CD4-positive, alpha-beta T cell (primary cell): Measurements from ENCODE around the gene PROSER2. TPM values are rescaled to one million over a fixed set of nuclear protein-coding genes. Genes with fewer than 3 reads are reported as not detected.
"Not testable (repeated sequence)": the region's sequence is repeated elsewhere in the genome, so short reads cannot be mapped to it uniquely, and the experiment has no call there.

Experiments
- ATAC-seq: fragments of 200-7000 bp; cut with Tn5 transposase; one replicate; pipeline ENCODE4 v1.10.0; 2022; ENCODE audit warnings: mild to moderate bottlenecking; ENCODE audit not compliant: poor library complexity
- CTCF ChIA-PET: fragments of 350-600 bp; sonication (Branson Sonifier 250); formaldehyde crosslinking; loops from one replicate; lab custom pipeline; 2021; ENCODE audit warnings: antibody characterized with exemption, inconsistent platforms; lab: Charles Lee
- POLR2A ChIA-PET: fragments of 350-600 bp; sonication (Branson Sonifier 250); formaldehyde crosslinking; loops from one replicate; lab custom pipeline; 2021; ENCODE audit warnings: antibody characterized with exemption, inconsistent platforms; lab: Charles Lee
- DNase-seq, 14 experiments: peaks; one replicate each; pipeline ENCODE4 v3.0.0-alpha.2; 2013 to 2020; ENCODE audit warnings: mixed read lengths in 2 of 14
- H3K27ac ChIP-seq, 2 donors: one replicate each; pipeline versions ENCODE4 v1.5.1 to v1.7.0; 2013; ENCODE audit warnings: low read length in 2 of 2, low read depth in 1 of 2, mild to moderate bottlenecking in 1 of 2
- H3K27me3 ChIP-seq, 2 experiments: 1 replicate in 1 of 2; 2 replicates in 1 of 2; pipeline versions ENCODE4 v1.6.1 to v1.7.0; 2013; ENCODE audit warnings: low read length in 2 of 2, control low read depth in 1 of 2, mild to moderate bottlenecking in 1 of 2, moderate library complexity in 1 of 2; ENCODE audit not compliant: insufficient read depth in 2 of 2, control insufficient read depth in 1 of 2
- H3K36me3 ChIP-seq: one replicate; pipeline ENCODE4 v1.6.1; 2013; ENCODE audit warnings: low read length, control low read depth; ENCODE audit not compliant: insufficient read depth
- H3K4me1 ChIP-seq: one replicate; pipeline ENCODE4 v1.6.1; 2013; ENCODE audit warnings: low read length, control low read depth; ENCODE audit not compliant: insufficient read depth
- H3K4me3 ChIP-seq: one replicate; pipeline ENCODE4 v1.5.1; 2013; ENCODE audit warnings: mild to moderate bottlenecking, low read length, moderate library complexity
- H3K9me3 ChIP-seq, 2 experiments: 1 replicate in 1 of 2; 2 replicates in 1 of 2; pipeline versions ENCODE4 v1.6.1 to v1.7.0; 2013; ENCODE audit warnings: low read length in 2 of 2, mild to moderate bottlenecking in 2 of 2, control low read depth in 1 of 2, moderate library complexity in 1 of 2; ENCODE audit not compliant: control insufficient read depth in 1 of 2, insufficient read depth in 1 of 2
- H3K27ac Mint-ChIP-seq: one replicate; pipeline ENCODE4 v1.8.0; 2020; ENCODE audit warnings: mixed read lengths
- H3K27me3 Mint-ChIP-seq: one replicate; pipeline ENCODE4 v1.8.0; 2021; ENCODE audit warnings: mixed read lengths
- H3K36me3 Mint-ChIP-seq: one replicate; pipeline ENCODE4 v1.8.0; 2021; ENCODE audit warnings: low read depth, mixed read lengths
- H3K4me1 Mint-ChIP-seq: one replicate; pipeline ENCODE4 v1.8.0; 2021; ENCODE audit warnings: low read depth, mixed read lengths
- H3K4me3 Mint-ChIP-seq: one replicate; pipeline ENCODE4 v1.8.0; 2020; ENCODE audit warnings: mild to moderate bottlenecking, mixed read lengths
- H3K9me3 Mint-ChIP-seq: one replicate; pipeline ENCODE4 v1.8.0; 2020; ENCODE audit warnings: mixed read lengths
- CTCF ChIP-seq: fragments of 200-600 bp; IDR thresholded peaks from one replicate; pipeline ENCODE4 v1.8.0; 2022; ENCODE audit warnings: antibody characterized with exemption, mild to moderate bottlenecking
- intact Hi-C, 2 experiments: fragments of 100-400 bp; cut with DNase I in 1 of 2; cut with micrococcal nuclease in 1 of 2; formaldehyde crosslinking; loops; one replicate each; pipeline versions ENCODE4 v1.15.1 to v1.9.0; 2023 to 2025; cut with DNase I, micrococcal nuclease
- total RNA-seq, 174 experiments: library from RNA in 2 of 174; stranded (reverse) in 2 of 174; gene quantifications; one replicate each; pipeline ENCODE4 v1.2.3 and lab custom pipeline; 2021 to 2026

The PROSER2 gene
- total RNA-seq, 2 experiments from 2014 or later = 1.1 TPM

DNA sequence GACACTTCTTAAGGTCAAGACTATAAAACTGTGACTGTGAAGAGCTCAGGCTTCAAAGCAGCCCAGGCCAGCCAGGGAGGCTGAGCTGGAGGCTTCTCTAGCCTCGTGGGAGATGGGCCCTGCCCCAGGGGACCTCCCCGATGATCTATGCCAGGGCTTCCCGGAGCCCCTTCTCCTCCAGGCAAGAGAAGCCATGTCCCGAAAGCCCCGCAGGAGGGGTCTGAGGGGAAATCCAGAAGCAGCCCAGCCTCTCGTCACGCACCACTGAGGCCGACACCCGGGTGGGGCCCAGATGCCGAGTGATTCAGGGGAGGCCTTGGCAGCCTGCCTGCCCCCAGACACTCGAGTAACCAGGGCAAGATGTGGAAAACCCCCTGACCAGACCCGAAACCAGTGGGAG is 63.7 kb downstream of the PROSER2 start:
- Histone ChIP-seq H3K27ac (no peak overlapping the region), H3K9me3 (no peaks in the 10 kb centered on the region), H3K4me3 (no peak overlapping the region), H3K4me1 (peaks cover 14% of the 10 kb centered on the region), H3K36me3 (no peaks in the 10 kb centered on the region), H3K27me3 (no peaks in the 10 kb centered on the region)
- ChIA-PET POLR2A (no interaction called here), CTCF (no interaction called here)
- no peak overlapping the region for H3K4me3 Mint-ChIP-seq
- DNase-seq (no peak), ATAC-seq (no peak)
- H3K27me3 Mint-ChIP-seq = no peaks in the 10 kb centered on the region
- H3K4me1 Mint-ChIP-seq = no peaks in the 10 kb centered on the region
- H3K9me3 Mint-ChIP-seq = no peaks in the 10 kb centered on the region
- no peak overlapping the region for H3K27ac Mint-ChIP-seq
- no peak for TF ChIP-seq CTCF
- H3K36me3 Mint-ChIP-seq = no peaks in the 10 kb centered on the region
- intact Hi-C loops = no loop called here

GRCh38 chr10:11887381-11888227 is 64.4 kb downstream of the PROSER2 start:
- Histone ChIP-seq H3K4me3 (no peak overlapping the region), H3K27me3 (no peaks in the 10 kb centered on the region), H3K27ac (no peak overlapping the region), H3K36me3 (no peaks in the 10 kb centered on the region), H3K4me1 (peaks cover 9% of the 10 kb centered on the region), H3K9me3 (no peaks in the 10 kb centered on the region)
- ChIA-PET CTCF (no interaction called here), POLR2A (no interaction called here)
- intact Hi-C loops = no loop called here
- ATAC-seq (no peak), DNase-seq (no peak)
- no peak for TF ChIP-seq CTCF
- H3K27me3 Mint-ChIP-seq = no peaks in the 10 kb centered on the region
- H3K36me3 Mint-ChIP-seq = no peaks in the 10 kb centered on the region
- H3K9me3 Mint-ChIP-seq = no peaks in the 10 kb centered on the region
- no peak overlapping the region for H3K4me3 Mint-ChIP-seq
- no peak overlapping the region for H3K27ac Mint-ChIP-seq
- no peaks in the 10 kb centered on the region for H3K4me1 Mint-ChIP-seq

DNA sequence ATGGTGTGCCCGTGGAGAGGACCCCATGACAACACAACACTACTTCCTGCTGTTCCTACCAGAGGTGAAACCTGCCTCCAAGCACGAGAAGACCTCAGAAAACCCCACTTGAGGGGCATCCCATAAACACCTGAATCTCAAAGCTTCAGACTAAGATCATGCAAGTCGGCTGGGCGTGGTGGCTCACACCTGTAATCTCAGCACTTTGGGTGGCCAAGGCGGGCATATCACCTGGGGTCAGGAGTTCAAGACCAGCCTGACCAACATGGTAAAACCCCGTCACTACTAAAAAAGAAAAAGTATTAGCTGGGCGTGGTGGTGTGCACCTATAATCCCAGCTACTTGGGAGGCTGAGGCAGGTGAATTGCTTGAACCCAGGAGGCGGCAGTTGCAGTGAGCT is 66.1 kb downstream of the PROSER2 start:
- H3K27me3 ChIP-seq, DNase-seq, H3K9me3 ChIP-seq, H3K4me1 Mint-ChIP-seq, H3K27ac ChIP-seq, H3K36me3 Mint-ChIP-seq, H3K4me3 ChIP-seq, H3K4me1 ChIP-seq, POLR2A ChIA-PET, ATAC-seq, intact Hi-C loops, H3K27ac Mint-ChIP-seq, CTCF ChIA-PET, H3K9me3 Mint-ChIP-seq, H3K27me3 Mint-ChIP-seq, H3K4me3 Mint-ChIP-seq, H3K36me3 ChIP-seq: not testable (repeated sequence)
